ENCODE measurements around the gene LRRC7. TPM values are rescaled to one million over a fixed set of nuclear protein-coding genes. Genes with fewer than 3 reads are reported as not detected.

Gene LRRC7
- total RNA-seq, 1 donor: under 0.01 TPM

GRCh38 chr1:69982992-69983391 is 415.3 kb downstream of the LRRC7 start:
- Histone ChIP-seq H4K20me1 (ENCODE audit: insufficient read depth, low read length) (no peaks in the 10 kb centered on the region), H3K36me3 (ENCODE audit: insufficient read depth, low read length) (no peaks in the 10 kb centered on the region), H3K27me3 (ENCODE audit: insufficient read depth, low read length) (no peaks in the 10 kb centered on the region), H3K4me2 (ENCODE audit: insufficient read depth, low read length) (no peak overlapping the region), H3K27ac (ENCODE audit: low read depth, low read length) (peak overlapping the region; percentile 8), H3K79me2 (ENCODE audit: insufficient read depth, low read length) (no peaks in the 10 kb centered on the region), H3K4me1 (ENCODE audit: insufficient read depth, low read length) (peaks cover 11% of the 10 kb centered on the region), H3K4me3 (ENCODE audit: insufficient read depth, low read length) (no peak overlapping the region), H3K9me3 (ENCODE audit: low read depth, low read length) (no peaks in the 10 kb centered on the region), H2AFZ (ENCODE audit: low read length) (no peak overlapping the region)
- peak; percentile 23 for DNase-seq (ENCODE audit: insufficient read length, low spot score, missing footprints)
- TF ChIP-seq CTCF (IDR thresholded peaks at IDR 0.05; ENCODE audit: extremely low read depth, low read depth, low read length): no peak

GRCh38 chr1:69985376-69985775 is 417.7 kb downstream of the LRRC7 start:
- H3K4me2 ChIP-seq (ENCODE audit: insufficient read depth, low read length): no peak overlapping the region
- H3K4me3 ChIP-seq (ENCODE audit: insufficient read depth, low read length): no peak overlapping the region
- H3K9me3 ChIP-seq (ENCODE audit: low read depth, low read length): no peaks in the 10 kb centered on the region
- no peak for TF ChIP-seq CTCF (IDR thresholded peaks at IDR 0.05; ENCODE audit: extremely low read depth, low read depth, low read length)
- H2AFZ ChIP-seq (ENCODE audit: low read length): no peak overlapping the region
- H3K27ac ChIP-seq (ENCODE audit: low read depth, low read length): no peak overlapping the region
- no peaks in the 10 kb centered on the region for H3K27me3 ChIP-seq (ENCODE audit: insufficient read depth, low read length)
- no peak for DNase-seq (ENCODE audit: insufficient read length, low spot score, missing footprints)
- peaks cover 11% of the 10 kb centered on the region for H3K4me1 ChIP-seq (ENCODE audit: insufficient read depth, low read length)
- H4K20me1 ChIP-seq (ENCODE audit: insufficient read depth, low read length): no peaks in the 10 kb centered on the region
- no peaks in the 10 kb centered on the region for H3K79me2 ChIP-seq (ENCODE audit: insufficient read depth, low read length)
- H3K36me3 ChIP-seq (ENCODE audit: insufficient read depth, low read length): no peaks in the 10 kb centered on the region

GRCh38 chr1:69985901-69986439 is 418.2 kb downstream of the LRRC7 start:
- no peak for DNase-seq (ENCODE audit: insufficient read length, low spot score, missing footprints)
- H3K36me3 ChIP-seq (ENCODE audit: insufficient read depth, low read length): no peaks in the 10 kb centered on the region
- no peaks in the 10 kb centered on the region for H3K9me3 ChIP-seq (ENCODE audit: low read depth, low read length)

GRCh38 chr1:69987881-69988280 is 420.2 kb downstream of the LRRC7 start:
- H3K9me3 ChIP-seq (ENCODE audit: low read depth, low read length): no peaks in the 10 kb centered on the region
- no peak for TF ChIP-seq CTCF (IDR thresholded peaks at IDR 0.05; ENCODE audit: extremely low read depth, low read depth, low read length)
- no peaks in the 10 kb centered on the region for H4K20me1 ChIP-seq (ENCODE audit: insufficient read depth, low read length)
- no peak overlapping the region for H3K4me2 ChIP-seq (ENCODE audit: insufficient read depth, low read length)
- no peak overlapping the region for H3K27ac ChIP-seq (ENCODE audit: low read depth, low read length)
- peaks cover 7% of the 10 kb centered on the region for H3K4me1 ChIP-seq (ENCODE audit: insufficient read depth, low read length)
- no peak for DNase-seq (ENCODE audit: insufficient read length, low spot score, missing footprints)
- no peak overlapping the region for H3K4me3 ChIP-seq (ENCODE audit: insufficient read depth, low read length)
- no peak overlapping the region for H2AFZ ChIP-seq (ENCODE audit: low read length)
- H3K36me3 ChIP-seq (ENCODE audit: insufficient read depth, low read length): no peaks in the 10 kb centered on the region
- no peaks in the 10 kb centered on the region for H3K79me2 ChIP-seq (ENCODE audit: insufficient read depth, low read length)
- no peaks in the 10 kb centered on the region for H3K27me3 ChIP-seq (ENCODE audit: insufficient read depth, low read length)

More at GRCh38 chr1:69985901-69986439, 418.2 kb downstream of the LRRC7 start:
- Histone ChIP-seq H3K4me3 (ENCODE audit: insufficient read depth, low read length) (no peak overlapping the region), H4K20me1 (ENCODE audit: insufficient read depth, low read length) (no peaks in the 10 kb centered on the region), H3K4me1 (ENCODE audit: insufficient read depth, low read length) (peaks cover 11% of the 10 kb centered on the region), H2AFZ (ENCODE audit: low read length) (no peak overlapping the region), H3K79me2 (ENCODE audit: insufficient read depth, low read length) (no peaks in the 10 kb centered on the region), H3K4me2 (ENCODE audit: insufficient read depth, low read length) (no peak overlapping the region), H3K27ac (ENCODE audit: low read depth, low read length) (no peak overlapping the region), H3K27me3 (ENCODE audit: insufficient read depth, low read length) (no peaks in the 10 kb centered on the region)
- TF ChIP-seq CTCF (IDR thresholded peaks at IDR 0.05; ENCODE audit: extremely low read depth, low read depth, low read length): no peak
